HepG2 (cell line): ENCODE results near the gene GUK1. TPM values are rescaled to one million over a fixed set of nuclear protein-coding genes. Genes with fewer than 3 reads are reported as not detected.

ENCODE experiments used
- BRD4 ChIP-seq: sonication (generic); formaldehyde crosslinking; IDR thresholded peaks from 2 replicates; pipeline ENCODE4 v1.4.0; 2020; ENCODE audit warnings: missing genetic modification reagents
- EED ChIP-seq: sonication (generic); formaldehyde crosslinking; IDR thresholded peaks from 2 replicates; pipeline ENCODE4 v1.5.0; 2020; ENCODE audit warnings: mild to moderate bottlenecking, missing genetic modification reagents
- HCFC1 ChIP-seq: fragments of 150-350 bp; IDR thresholded peaks from 2 replicates; pipeline ENCODE4 v1.6.1; 2014; ENCODE audit warnings: low read depth, low read length
- IKZF1 ChIP-seq: fragments of 450-650 bp; IDR thresholded peaks from 2 replicates; pipeline ENCODE4 v1.7.1; 2016
- KMT2B ChIP-seq: IDR thresholded peaks from 2 replicates; pipeline ENCODE4 v1.6.1; 2016; ENCODE audit warnings: missing genetic modification reagents, missing compliant biosample characterization
- NPAS2 ChIP-seq: sonication (generic); formaldehyde crosslinking; IDR thresholded peaks from 2 replicates; pipeline ENCODE4 v1.8.0; 2022; ENCODE audit warnings: mild to moderate bottlenecking, missing genetic modification reagents, borderline replicate concordance
- NR3C1 ChIP-seq: sonication (generic); formaldehyde crosslinking; IDR thresholded peaks from 2 replicates; pipeline ENCODE4 v1.4.0; 2020; ENCODE audit warnings: missing genetic modification reagents
- PITX1 ChIP-seq: sonication (generic); formaldehyde crosslinking; IDR thresholded peaks from 2 replicates; pipeline ENCODE4 v1.5.1; 2020; ENCODE audit warnings: mild to moderate bottlenecking, missing genetic modification reagents
- RAD51 ChIP-seq: fragments of 450-650 bp; IDR thresholded peaks from 2 replicates; pipeline ENCODE4 v1.6.1; 2016; ENCODE audit warnings: borderline replicate concordance
- SNAPC4 ChIP-seq: sonication (generic); formaldehyde crosslinking; IDR thresholded peaks from 2 replicates; pipeline ENCODE4 v1.4.0; 2020; ENCODE audit warnings: mild to moderate bottlenecking, missing genetic modification reagents
- ZBTB3 ChIP-seq: sonication (generic); formaldehyde crosslinking; IDR thresholded peaks from 2 replicates; pipeline ENCODE4 v1.4.0; 2020; ENCODE audit warnings: low read depth, mild to moderate bottlenecking, moderate library complexity, missing genetic modification reagents, borderline replicate concordance
- ZNF263 ChIP-seq: sonication (generic); formaldehyde crosslinking; IDR thresholded peaks from 2 replicates; pipeline ENCODE4 v1.4.0; 2020; ENCODE audit warnings: missing genetic modification reagents
- ZNF564 ChIP-seq: sonication (generic); formaldehyde crosslinking; IDR thresholded peaks from 2 replicates; pipeline ENCODE4 v1.8.1; 2023; ENCODE audit warnings: mild to moderate bottlenecking, missing genetic modification reagents
- ZNF800 ChIP-seq: sonication (generic); formaldehyde crosslinking; IDR thresholded peaks from 2 replicates; pipeline ENCODE4 v1.4.0; 2020; ENCODE audit warnings: missing genetic modification reagents
- ZSCAN25 ChIP-seq: sonication (generic); formaldehyde crosslinking; IDR thresholded peaks from 2 replicates; pipeline ENCODE4 v1.8.0; 2022; ENCODE audit warnings: mild to moderate bottlenecking, missing genetic modification reagents
- polyA plus RNA-seq, 8 experiments: library from polyadenylated mRNA; depleted of rRNA in 3 of 8; stranded (reverse) in 7 of 8; unstranded in 1 of 8; fragments of >200 nt; fragmentation: Illumina TruSeq in 4 of 8; extraction: Trizol in 4 of 8; gene quantifications; 2 replicates each; pipeline versions ENCODE4 v1.2.1 to v1.2.3, GENCODE V29; 2011 to 2016; ENCODE audit warnings: low read depth in 4 of 8, missing spikeins in 1 of 8, mixed read lengths in 1 of 8; ENCODE audit not compliant: insufficient read depth in 1 of 8
- total RNA-seq, 5 experiments: library from RNA; depleted of rRNA; stranded (reverse); fragments of >200 nt; fragmentation: Illumina TruSeq; extraction: Trizol; gene quantifications; 2 replicates each; pipeline ENCODE4 v1.2.3, GENCODE V29; 2016; ENCODE audit warnings: low read depth in 1 of 5
- TF ChIP-seq, protein P1 (sequence below): sonication (generic); formaldehyde crosslinking; IDR thresholded peaks from 2 replicates; pipeline ENCODE4 v1.4.0; 2020; ENCODE audit warnings: missing genetic modification reagents
- TF ChIP-seq, protein P2 (sequence below): IDR thresholded peaks from 2 replicates; pipeline ENCODE4 v1.6.1; 2018; ENCODE audit warnings: missing genetic modification reagents

Gene GUK1
- total and polyA plus RNA-seq, 2 of the 13 experiments (the other 11 are each of a cell fraction or from before 2014, with no cell fraction given), result 116 to 154 TPM

- TF ChIP-seq, protein P1, sequence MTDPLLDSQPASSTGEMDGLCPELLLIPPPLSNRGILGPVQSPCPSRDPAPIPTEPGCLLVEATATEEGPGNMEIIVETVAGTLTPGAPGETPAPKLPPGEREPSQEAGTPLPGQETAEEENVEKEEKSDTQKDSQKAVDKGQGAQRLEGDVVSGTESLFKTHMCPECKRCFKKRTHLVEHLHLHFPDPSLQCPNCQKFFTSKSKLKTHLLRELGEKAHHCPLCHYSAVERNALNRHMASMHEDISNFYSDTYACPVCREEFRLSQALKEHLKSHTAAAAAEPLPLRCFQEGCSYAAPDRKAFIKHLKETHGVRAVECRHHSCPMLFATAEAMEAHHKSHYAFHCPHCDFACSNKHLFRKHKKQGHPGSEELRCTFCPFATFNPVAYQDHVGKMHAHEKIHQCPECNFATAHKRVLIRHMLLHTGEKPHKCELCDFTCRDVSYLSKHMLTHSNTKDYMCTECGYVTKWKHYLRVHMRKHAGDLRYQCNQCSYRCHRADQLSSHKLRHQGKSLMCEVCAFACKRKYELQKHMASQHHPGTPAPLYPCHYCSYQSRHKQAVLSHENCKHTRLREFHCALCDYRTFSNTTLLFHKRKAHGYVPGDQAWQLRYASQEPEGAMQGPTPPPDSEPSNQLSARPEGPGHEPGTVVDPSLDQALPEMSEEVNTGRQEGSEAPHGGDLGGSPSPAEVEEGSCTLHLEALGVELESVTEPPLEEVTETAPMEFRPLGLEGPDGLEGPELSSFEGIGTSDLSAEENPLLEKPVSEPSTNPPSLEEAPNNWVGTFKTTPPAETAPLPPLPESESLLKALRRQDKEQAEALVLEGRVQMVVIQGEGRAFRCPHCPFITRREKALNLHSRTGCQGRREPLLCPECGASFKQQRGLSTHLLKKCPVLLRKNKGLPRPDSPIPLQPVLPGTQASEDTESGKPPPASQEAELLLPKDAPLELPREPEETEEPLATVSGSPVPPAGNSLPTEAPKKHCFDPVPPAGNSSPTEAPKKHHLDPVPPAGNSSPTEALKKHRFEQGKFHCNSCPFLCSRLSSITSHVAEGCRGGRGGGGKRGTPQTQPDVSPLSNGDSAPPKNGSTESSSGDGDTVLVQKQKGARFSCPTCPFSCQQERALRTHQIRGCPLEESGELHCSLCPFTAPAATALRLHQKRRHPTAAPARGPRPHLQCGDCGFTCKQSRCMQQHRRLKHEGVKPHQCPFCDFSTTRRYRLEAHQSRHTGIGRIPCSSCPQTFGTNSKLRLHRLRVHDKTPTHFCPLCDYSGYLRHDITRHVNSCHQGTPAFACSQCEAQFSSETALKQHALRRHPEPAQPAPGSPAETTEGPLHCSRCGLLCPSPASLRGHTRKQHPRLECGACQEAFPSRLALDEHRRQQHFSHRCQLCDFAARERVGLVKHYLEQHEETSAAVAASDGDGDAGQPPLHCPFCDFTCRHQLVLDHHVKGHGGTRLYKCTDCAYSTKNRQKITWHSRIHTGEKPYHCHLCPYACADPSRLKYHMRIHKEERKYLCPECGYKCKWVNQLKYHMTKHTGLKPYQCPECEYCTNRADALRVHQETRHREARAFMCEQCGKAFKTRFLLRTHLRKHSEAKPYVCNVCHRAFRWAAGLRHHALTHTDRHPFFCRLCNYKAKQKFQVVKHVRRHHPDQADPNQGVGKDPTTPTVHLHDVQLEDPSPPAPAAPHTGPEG, result no peak
- TF ChIP-seq HCFC1 (no peak), IKZF1 (no peak), PITX1 (CRISPR knock-in tag) (no peak), ZNF800 (no peak), ZSCAN25 (CRISPR knock-in tag) (no peak), ZBTB3 (CRISPR knock-in tag) (0 out of 2 replicates have a peak, but pooled peaks have one; percentile 28), NR3C1 (no peak), ZNF564 (CRISPR knock-in tag) (no peak), ZNF263 (peak; percentile 58; the same call in 1 of the 2 replicates), KMT2B (CRISPR knock-in tag) (no peak), EED (CRISPR knock-in tag) (peak; percentile 47; the same call in 1 of the 2 replicates), SNAPC4 (CRISPR knock-in tag) (no peak), BRD4 (CRISPR knock-in tag) (peak; percentile 70), RAD51 (no peak), NPAS2 (CRISPR knock-in tag) (no peak)
- TF ChIP-seq, protein P2, sequence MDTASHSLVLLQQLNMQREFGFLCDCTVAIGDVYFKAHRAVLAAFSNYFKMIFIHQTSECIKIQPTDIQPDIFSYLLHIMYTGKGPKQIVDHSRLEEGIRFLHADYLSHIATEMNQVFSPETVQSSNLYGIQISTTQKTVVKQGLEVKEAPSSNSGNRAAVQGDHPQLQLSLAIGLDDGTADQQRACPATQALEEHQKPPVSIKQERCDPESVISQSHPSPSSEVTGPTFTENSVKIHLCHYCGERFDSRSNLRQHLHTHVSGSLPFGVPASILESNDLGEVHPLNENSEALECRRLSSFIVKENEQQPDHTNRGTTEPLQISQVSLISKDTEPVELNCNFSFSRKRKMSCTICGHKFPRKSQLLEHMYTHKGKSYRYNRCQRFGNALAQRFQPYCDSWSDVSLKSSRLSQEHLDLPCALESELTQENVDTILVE (CRISPR knock-in tag), result no peak
Measured at GRCh38 chr1:228139406-228139930, 611 bp upstream of the GUK1 start (continued).
